HTERT RPE-1 (cell line): Measurements from ENCODE around the gene CD151.

ENCODE experiments used
- in situ Hi-C: fragments of 300-500 bp; cut with MboI; formaldehyde crosslinking; loops from 4 replicates; pipeline ENCODE4 v1.14.3; 2020; ENCODE audit warnings: low sequenced_read_pairs

The CD151 gene

GRCh38 chr11:796565-797295, 36.0 kb upstream of the CD151 start:
- in situ Hi-C loops: no loop called here

GRCh38 chr11:797296-798092, 35.3 kb upstream of the CD151 start:
- in situ Hi-C loops: no loop called here

- in situ Hi-C loops: no loop called here
Observed at GRCh38 chr11:798093-798713, 34.5 kb upstream of the CD151 start, which contains the start of gene SLC25A22. TSS of gene SLC25A22 (minus strand) at chr11:798281. CDS start at chr11:795006, 3,275 bp downstream.

GRCh38 chr11:799641-800316, 33.0 kb upstream of the CD151 start:
- in situ Hi-C loops: no loop called here

GRCh38 chr11:800473-800872, 32.3 kb upstream of the CD151 start:
- in situ Hi-C loops: no loop called here

GRCh38 chr11:801097-801780, 31.5 kb upstream of the CD151 start:
- in situ Hi-C loops: no loop called here

- in situ Hi-C loops: no loop called here
Observed at GRCh38 chr11:802018-802617, 30.6 kb upstream of the CD151 start.

GRCh38 chr11:802693-803466, 29.9 kb upstream of the CD151 start:
- in situ Hi-C loops: no loop called here

- in situ Hi-C loops: no loop called here
Observed at GRCh38 chr11:803467-803742, 29.3 kb upstream of the CD151 start.

GRCh38 chr11:803770-804598, 28.8 kb upstream of the CD151 start:
- in situ Hi-C loops: no loop called here

GRCh38 chr11:804599-804964, 28.2 kb upstream of the CD151 start:
- in situ Hi-C loops: no loop called here

- in situ Hi-C loops: no loop called here
Observed at GRCh38 chr11:808427-809286, 24.1 kb upstream of the CD151 start.

GRCh38 chr11:809287-810039, 23.3 kb upstream of the CD151 start, which contains the start of gene RPLP2:
TSS of gene RPLP2 (plus strand) at chr11:809967. CDS start at chr11:810235, 268 bp downstream.
- in situ Hi-C loops: no loop called here

GRCh38 chr11:810040-810567, 22.6 kb upstream of the CD151 start:
- in situ Hi-C loops: no loop called here

GRCh38 chr11:811446-812245, 21.1 kb upstream of the CD151 start:
- in situ Hi-C loops: no loop called here

GRCh38 chr11:812390-812789, 20.4 kb upstream of the CD151 start:
- in situ Hi-C loops: no loop called here
